Neural crest cell (in vitro differentiated cells): ENCODE results near the gene GOLGA5. TPM values are rescaled to one million over a fixed set of nuclear protein-coding genes. Genes with fewer than 3 reads are reported as not detected.

Source experiments
- DNase-seq: peaks from one replicate; pipeline ENCODE4 v3.0.0; 2021; ENCODE audit warnings: low read depth, mixed read lengths, low spot score
- H3K27ac Mint-ChIP-seq: one replicate; pipeline ENCODE4 v1.8.0; 2021; ENCODE audit warnings: mild to moderate bottlenecking, mixed read lengths; ENCODE audit not compliant: unreplicated experiment
- H3K27me3 Mint-ChIP-seq: 2 replicates; pipeline ENCODE4 v1.8.0; 2021; ENCODE audit warnings: low read depth, mild to moderate bottlenecking, mixed read lengths
- H3K36me3 Mint-ChIP-seq: 2 replicates; pipeline ENCODE4 v1.8.0; 2021; ENCODE audit warnings: low read depth, mild to moderate bottlenecking, mixed read lengths
- H3K4me1 Mint-ChIP-seq: 2 replicates; pipeline ENCODE4 v1.8.0; 2021; ENCODE audit warnings: mixed read lengths
- H3K4me3 Mint-ChIP-seq: one replicate; pipeline ENCODE4 v1.8.0; 2021; ENCODE audit warnings: mild to moderate bottlenecking, mixed read lengths
- H3K9me3 Mint-ChIP-seq: 2 replicates; pipeline ENCODE4 v1.8.0; 2021; ENCODE audit warnings: mixed read lengths
- CTCF ChIP-seq: fragments of 200-600 bp; sonication (generic); conservative IDR thresholded peaks from 2 replicates; pipeline ENCODE4 v1.5.0; 2021; ENCODE audit warnings: antibody characterized with exemption, mild to moderate bottlenecking
- total RNA-seq: library from RNA; stranded (reverse); gene quantifications from 2 replicates; pipeline ENCODE4 v1.2.1, GENCODE V29; 2021

The GOLGA5 gene
- total RNA-seq, 1 donor from 2014 or later = 19.8 TPM

DNA sequence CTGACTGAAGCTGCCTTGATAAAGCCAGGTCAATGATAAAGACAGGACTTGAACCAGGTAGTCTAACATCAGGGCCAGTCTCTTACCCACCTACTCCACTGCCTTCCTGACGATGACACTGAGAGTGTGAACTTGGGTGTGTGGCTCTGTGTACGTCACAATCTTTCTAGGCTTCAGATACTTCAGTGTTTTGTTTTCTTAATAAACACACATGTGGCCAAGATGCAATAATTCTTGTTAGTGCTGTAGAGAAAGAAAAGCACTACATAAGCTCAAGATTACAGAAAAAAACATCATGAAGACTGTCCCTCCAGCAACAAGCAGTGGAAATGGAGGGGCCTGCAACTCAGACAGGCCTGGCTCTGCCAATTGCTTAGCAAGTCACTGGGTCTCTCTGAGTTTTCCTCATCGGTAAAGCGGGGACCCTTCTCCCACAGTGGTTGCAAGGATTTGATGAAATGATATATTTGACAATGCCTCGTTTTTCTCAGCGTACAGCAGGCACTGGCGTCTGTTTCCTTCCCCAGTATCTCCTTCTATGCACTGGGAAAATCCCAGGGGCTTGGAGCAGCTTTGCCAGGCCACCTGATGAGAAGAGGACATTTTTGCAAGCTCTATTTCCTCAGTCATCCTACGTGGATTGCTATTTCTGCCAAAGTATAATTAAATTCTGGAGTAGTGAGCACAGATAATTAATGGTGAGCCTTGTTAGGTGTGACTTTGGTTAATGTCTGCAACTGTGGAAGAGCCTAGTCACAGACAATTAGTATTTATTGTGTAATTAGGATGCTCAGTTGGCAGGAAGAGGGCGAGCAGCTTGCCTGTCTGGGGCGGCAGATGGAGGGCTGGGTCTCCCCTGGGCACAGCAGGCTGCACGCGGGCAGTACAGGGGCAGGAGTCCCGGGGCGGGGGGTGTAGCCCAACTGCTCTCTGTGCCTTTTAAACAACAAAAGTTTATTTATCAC lies 73.1 kb downstream of the GOLGA5 start:
- H3K4me1 Mint-ChIP-seq = no peaks in the 10 kb centered on the region
- no peak overlapping the region for H3K27ac Mint-ChIP-seq
- H3K9me3 Mint-ChIP-seq = no peaks in the 10 kb centered on the region
- no peak for DNase-seq
- no peaks in the 10 kb centered on the region for H3K36me3 Mint-ChIP-seq
- no peak for TF ChIP-seq CTCF
- H3K4me3 Mint-ChIP-seq = no peak overlapping the region
- H3K27me3 Mint-ChIP-seq = peaks cover 6% of the 10 kb centered on the region

- no peak overlapping the region for H3K4me3 Mint-ChIP-seq
- DNase-seq = no peak
- H3K4me1 Mint-ChIP-seq = peaks cover 13% of the 10 kb centered on the region
- no peak overlapping the region for H3K27ac Mint-ChIP-seq
- no peaks in the 10 kb centered on the region for H3K36me3 Mint-ChIP-seq
- no peak for TF ChIP-seq CTCF
- H3K9me3 Mint-ChIP-seq = no peaks in the 10 kb centered on the region
- peaks cover 34% of the 10 kb centered on the region for H3K27me3 Mint-ChIP-seq
Measured at GRCh38 chr14:92874962-92875661, 81.0 kb downstream of the GOLGA5 start.

DNA sequence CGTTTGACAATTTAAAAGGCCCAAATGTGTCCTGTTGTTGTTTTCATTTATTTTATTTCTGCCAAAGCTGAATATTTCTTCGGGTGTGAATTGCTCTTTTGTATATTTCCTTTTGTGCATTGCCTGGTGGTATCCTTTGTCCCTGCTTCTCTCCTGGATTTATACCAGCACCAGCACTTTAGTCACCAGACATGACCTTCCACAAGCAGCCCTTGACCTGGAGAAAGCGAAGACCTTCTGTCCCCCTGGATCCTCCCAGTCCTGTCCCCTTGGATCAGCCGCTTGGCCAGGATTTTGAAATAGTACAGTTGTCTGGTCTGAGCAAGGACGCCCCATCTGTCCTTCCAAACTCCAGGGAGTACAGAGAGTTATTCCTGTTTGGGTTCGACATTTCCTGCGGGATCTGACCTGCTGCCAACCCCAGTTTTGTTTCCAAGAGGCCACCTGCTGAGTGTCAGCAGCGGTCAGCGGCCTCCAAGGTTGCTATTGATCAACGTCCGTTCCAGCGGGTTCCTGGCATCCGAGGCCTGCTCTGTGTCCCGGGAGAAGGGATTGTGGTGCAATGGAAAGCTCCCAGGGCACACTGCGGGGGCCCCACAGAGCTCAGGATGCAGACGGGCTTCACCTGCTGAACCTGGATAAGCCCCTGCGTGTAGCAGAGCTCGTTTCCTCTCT lies 83.8 kb downstream of the GOLGA5 start:
- no peak overlapping the region for H3K4me3 Mint-ChIP-seq
- DNase-seq = no peak
- H3K36me3 Mint-ChIP-seq = no peaks in the 10 kb centered on the region
- TF ChIP-seq CTCF = no peak
- peaks cover 13% of the 10 kb centered on the region for H3K4me1 Mint-ChIP-seq
- H3K27me3 Mint-ChIP-seq = peaks cover 55% of the 10 kb centered on the region
- no peak overlapping the region for H3K27ac Mint-ChIP-seq
- no peaks in the 10 kb centered on the region for H3K9me3 Mint-ChIP-seq

GRCh38 chr14:92880351-92880750 lies 86.2 kb downstream of the GOLGA5 start:
- Mint-ChIP-seq H3K27me3 (peaks cover 63% of the 10 kb centered on the region), H3K4me3 (no peak overlapping the region), H3K27ac (no peak overlapping the region), H3K36me3 (no peaks in the 10 kb centered on the region), H3K4me1 (peaks cover 9% of the 10 kb centered on the region), H3K9me3 (no peaks in the 10 kb centered on the region)
- DNase-seq = no peak
- TF ChIP-seq CTCF = no peak

DNA sequence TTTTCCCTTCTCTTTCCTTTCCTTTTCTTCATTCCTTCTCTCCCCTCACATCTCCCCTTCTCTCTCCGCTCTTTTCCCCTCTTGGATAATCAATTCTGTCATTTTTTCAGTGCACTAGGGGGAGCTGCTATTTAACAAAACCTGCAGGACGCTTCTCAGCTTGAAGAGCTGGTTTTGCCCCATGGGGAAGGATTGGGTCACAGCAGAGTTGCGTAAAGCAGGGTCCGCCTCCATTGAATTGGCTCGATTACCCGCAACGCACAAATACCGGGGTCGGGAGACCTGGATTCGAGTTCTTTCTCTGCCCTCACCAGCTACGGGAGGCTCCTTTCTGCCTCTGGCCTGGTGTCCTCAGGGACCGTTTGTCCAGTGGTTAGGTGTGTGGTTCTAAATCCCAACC lies 86.7 kb downstream of the GOLGA5 start:
- Mint-ChIP-seq H3K9me3 (no peaks in the 10 kb centered on the region), H3K4me3 (no peak overlapping the region), H3K27ac (no peak overlapping the region), H3K36me3 (no peaks in the 10 kb centered on the region), H3K27me3 (peaks cover 68% of the 10 kb centered on the region), H3K4me1 (peaks cover 9% of the 10 kb centered on the region)
- peak; percentile 50 for TF ChIP-seq CTCF
- no peak for DNase-seq
